T follicular helper cell (primary cell): Measurements from ENCODE around the gene ANKRD42.
"Not testable (repeated sequence)": the region's sequence is repeated elsewhere in the genome, so short reads cannot be mapped to it uniquely, and the experiment has no call there.

Source experiments
- DNase-seq: peaks from one replicate; pipeline ENCODE4 v3.0.0-alpha.2; 2020; ENCODE audit warnings: low read depth

ANKRD42 gene

GRCh38 chr11:83172551-83172950 lies 21.0 kb upstream of the ANKRD42 start:
- DNase-seq = no peak

- DNase-seq = no peak
Observed at GRCh38 chr11:83174008-83174407, 19.5 kb upstream of the ANKRD42 start.

GRCh38 chr11:83175815-83176214 lies 17.7 kb upstream of the ANKRD42 start:
- no peak for DNase-seq

GRCh38 chr11:83181815-83182214 lies 11.7 kb upstream of the ANKRD42 start:
- no peak for DNase-seq

GRCh38 chr11:83185767-83186166 lies 7.7 kb upstream of the ANKRD42 start:
- DNase-seq = no peak

- no peak for DNase-seq
Observed at GRCh38 chr11:83187465-83187864, 6.0 kb upstream of the ANKRD42 start.

GRCh38 chr11:83191491-83191890 lies 2.0 kb upstream of the ANKRD42 start:
- no peak for DNase-seq

GRCh38 chr11:83191986-83192385 lies 1.5 kb upstream of the ANKRD42 start:
- DNase-seq = no peak

- no peak for DNase-seq
Observed at GRCh38 chr11:83192606-83193245, 786 bp upstream of the ANKRD42 start.

- DNase-seq = peak; percentile 46
Observed at GRCh38 chr11:83194281-83195142, 1.0 kb downstream of the ANKRD42 start.

GRCh38 chr11:83195143-83195466 lies 1.6 kb downstream of the ANKRD42 start:
- no peak for DNase-seq

- DNase-seq = no peak
Observed at GRCh38 chr11:83195649-83196048, 2.1 kb downstream of the ANKRD42 start.

- no peak for DNase-seq
Observed at GRCh38 chr11:83200035-83200434, 6.5 kb downstream of the ANKRD42 start.

- DNase-seq = no peak
Observed at GRCh38 chr11:83205608-83206185, 12.2 kb downstream of the ANKRD42 start.

GRCh38 chr11:83206221-83206620 lies 12.7 kb downstream of the ANKRD42 start:
- no peak for DNase-seq

- not testable (repeated sequence) for DNase-seq
Observed at GRCh38 chr11:83206771-83207382, 13.4 kb downstream of the ANKRD42 start.

- DNase-seq = no peak
Observed at GRCh38 chr11:83219095-83219494, 25.6 kb downstream of the ANKRD42 start.

- DNase-seq = no peak
Observed at GRCh38 chr11:83220260-83220659, 26.7 kb downstream of the ANKRD42 start.

GRCh38 chr11:83221694-83222093 lies 28.2 kb downstream of the ANKRD42 start:
- DNase-seq = no peak

- DNase-seq = no peak
Observed at GRCh38 chr11:83222499-83222898, 29.0 kb downstream of the ANKRD42 start.

GRCh38 chr11:83223457-83223856 lies 29.9 kb downstream of the ANKRD42 start:
- DNase-seq = no peak

GRCh38 chr11:83235825-83236224 lies 42.3 kb downstream of the ANKRD42 start:
- no peak for DNase-seq

- DNase-seq = no peak
Observed at GRCh38 chr11:83238111-83238510, 44.6 kb downstream of the ANKRD42 start.
